Placental epithelial cell (primary cell): ENCODE results near the gene IL1RL1. TPM values are rescaled to one million over a fixed set of nuclear protein-coding genes. Genes with fewer than 3 reads are reported as not detected.

Experiments used
- total RNA-seq: library from RNA; depleted of rRNA; stranded (reverse); fragments of >200 nt; gene quantifications from 2 replicates; pipeline ENCODE4 v1.2.3, GENCODE V29; 2012

The IL1RL1 gene
- total RNA-seq = not detected in 2 replicates

GRCh38 chr2:102310964-102311640 lies at the start of gene IL1RL1:
TSS of gene IL1RL1 (plus strand) at chr2:102311563. CDS start at chr2:102338265, 26,702 bp downstream.

GRCh38 chr2:102355526-102356380 lies 44.4 kb downstream of the IL1RL1 start, which contains the start of gene IL18R1:
TSS of gene IL18R1 (plus strand) at chr2:102355796. CDS start at chr2:102362661, 6,865 bp downstream.

Other genes with a start within 250 kb of the IL1RL1 start
- 135 and 233 TPM in 2 replicates for gene IL1R1, start 168.8 kb upstream of the IL1RL1 start, total RNA-seq
- 10.6 and 13.7 TPM in 2 replicates for gene IL1RL2, start 124.5 kb upstream of the IL1RL1 start, total RNA-seq
- gene IL18R1, start 44.2 kb downstream of the IL1RL1 start, total RNA-seq = 1.7 and 4.3 TPM in 2 replicates
- 0.11 TPM in 1 of 2 replicates, not detected in the other for gene IL18RAP, start 111.6 kb downstream of the IL1RL1 start, total RNA-seq
- 0.22 and 0.79 TPM in 2 replicates for gene SLC9A4, start 161.7 kb downstream of the IL1RL1 start, total RNA-seq